SH-SY5Y (cell line): ENCODE data around the gene NTM.

ENCODE experiments used
- GATA2 ChIP-seq: IDR thresholded peaks from 2 replicates; pipeline ENCODE4 v1.6.1; 2011; ENCODE audit warnings: mild to moderate bottlenecking, low read depth, low read length
- GATA3 ChIP-seq: IDR thresholded peaks from 2 replicates; pipeline ENCODE4 v1.6.1; 2011; ENCODE audit warnings: low read depth, mild to moderate bottlenecking, low read length, moderate library complexity

- TF ChIP-seq GATA2 (no peak), GATA3 (no peak)
Measured at GRCh38 chr11:131928992-131929391, 558.6 kb downstream of the NTM start.
